Hepatocyte (in vitro differentiated cells): Measurements from ENCODE around the gene PDCL2.

ENCODE experiments used
- EZH2 ChIP-seq: fragments of 200-600 bp; sonication (generic); IDR thresholded peaks from 2 replicates; pipeline ENCODE4 v1.6.1; 2016; ENCODE audit warnings: antibody characterized with exemption, mild to moderate bottlenecking, borderline replicate concordance
- TF ChIP-seq, protein P1 (sequence below): fragments of 200-600 bp; sonication (generic); IDR thresholded peaks from 2 replicates; pipeline ENCODE4 v1.5.1; 2016; ENCODE audit warnings: antibody characterized with exemption, mild to moderate bottlenecking; ENCODE audit not compliant: poor library complexity

DNA sequence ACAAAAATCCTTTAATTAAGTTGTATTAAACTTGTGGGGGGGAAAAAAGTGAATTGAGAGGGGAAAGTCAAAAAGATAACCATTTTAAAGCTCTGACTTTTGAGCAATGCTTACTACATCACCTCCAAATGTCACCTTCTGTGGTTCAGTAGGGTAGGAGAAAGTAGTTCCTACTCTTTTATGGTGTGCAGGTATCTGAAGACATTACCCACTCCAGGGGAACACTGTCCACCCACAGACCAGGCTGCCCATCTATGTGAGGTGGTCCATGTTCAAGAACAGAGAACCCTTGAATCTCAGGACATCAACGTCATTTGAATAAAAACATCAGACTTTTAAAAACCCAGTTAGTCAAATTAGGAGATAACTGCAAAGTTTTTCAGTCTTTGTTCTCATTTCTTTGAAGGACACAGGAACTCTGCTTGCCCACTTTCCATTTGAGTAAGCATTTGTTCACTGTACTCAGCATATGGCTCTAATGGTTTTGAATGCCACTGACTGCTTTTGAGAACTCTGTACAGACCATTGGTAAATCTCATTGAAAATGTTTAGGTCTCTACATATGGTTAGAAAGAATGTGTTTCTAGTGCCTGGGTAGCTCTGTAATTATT lies 25.6 kb upstream of the PDCL2 start:
- TF ChIP-seq, protein P1, sequence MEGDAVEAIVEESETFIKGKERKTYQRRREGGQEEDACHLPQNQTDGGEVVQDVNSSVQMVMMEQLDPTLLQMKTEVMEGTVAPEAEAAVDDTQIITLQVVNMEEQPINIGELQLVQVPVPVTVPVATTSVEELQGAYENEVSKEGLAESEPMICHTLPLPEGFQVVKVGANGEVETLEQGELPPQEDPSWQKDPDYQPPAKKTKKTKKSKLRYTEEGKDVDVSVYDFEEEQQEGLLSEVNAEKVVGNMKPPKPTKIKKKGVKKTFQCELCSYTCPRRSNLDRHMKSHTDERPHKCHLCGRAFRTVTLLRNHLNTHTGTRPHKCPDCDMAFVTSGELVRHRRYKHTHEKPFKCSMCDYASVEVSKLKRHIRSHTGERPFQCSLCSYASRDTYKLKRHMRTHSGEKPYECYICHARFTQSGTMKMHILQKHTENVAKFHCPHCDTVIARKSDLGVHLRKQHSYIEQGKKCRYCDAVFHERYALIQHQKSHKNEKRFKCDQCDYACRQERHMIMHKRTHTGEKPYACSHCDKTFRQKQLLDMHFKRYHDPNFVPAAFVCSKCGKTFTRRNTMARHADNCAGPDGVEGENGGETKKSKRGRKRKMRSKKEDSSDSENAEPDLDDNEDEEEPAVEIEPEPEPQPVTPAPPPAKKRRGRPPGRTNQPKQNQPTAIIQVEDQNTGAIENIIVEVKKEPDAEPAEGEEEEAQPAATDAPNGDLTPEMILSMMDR: no peak
- TF ChIP-seq EZH2: no peak
